Retinal pigment epithelial cell (primary cell): ENCODE measurements around the gene C14orf93.
"Not testable (repeated sequence)": the region's sequence is repeated elsewhere in the genome, so short reads cannot be mapped to it uniquely, and the experiment has no call there.

Experiments
- DNase-seq: peaks from one replicate; pipeline ENCODE4 v3.0.0-alpha.2; 2010; ENCODE audit warnings: low read depth
- H3K4me3 ChIP-seq: 2 replicates; pipeline ENCODE4 v1.5.1; 2011; ENCODE audit warnings: mild to moderate bottlenecking, low read length, control low read depth, moderate library complexity
- TF ChIP-seq, protein P1 (sequence below): conservative IDR thresholded peaks from 2 replicates; pipeline ENCODE4 v1.5.1; 2011; ENCODE audit warnings: low read depth, low read length, control low read depth, inconsistent platforms

C14orf93 gene

DNA sequence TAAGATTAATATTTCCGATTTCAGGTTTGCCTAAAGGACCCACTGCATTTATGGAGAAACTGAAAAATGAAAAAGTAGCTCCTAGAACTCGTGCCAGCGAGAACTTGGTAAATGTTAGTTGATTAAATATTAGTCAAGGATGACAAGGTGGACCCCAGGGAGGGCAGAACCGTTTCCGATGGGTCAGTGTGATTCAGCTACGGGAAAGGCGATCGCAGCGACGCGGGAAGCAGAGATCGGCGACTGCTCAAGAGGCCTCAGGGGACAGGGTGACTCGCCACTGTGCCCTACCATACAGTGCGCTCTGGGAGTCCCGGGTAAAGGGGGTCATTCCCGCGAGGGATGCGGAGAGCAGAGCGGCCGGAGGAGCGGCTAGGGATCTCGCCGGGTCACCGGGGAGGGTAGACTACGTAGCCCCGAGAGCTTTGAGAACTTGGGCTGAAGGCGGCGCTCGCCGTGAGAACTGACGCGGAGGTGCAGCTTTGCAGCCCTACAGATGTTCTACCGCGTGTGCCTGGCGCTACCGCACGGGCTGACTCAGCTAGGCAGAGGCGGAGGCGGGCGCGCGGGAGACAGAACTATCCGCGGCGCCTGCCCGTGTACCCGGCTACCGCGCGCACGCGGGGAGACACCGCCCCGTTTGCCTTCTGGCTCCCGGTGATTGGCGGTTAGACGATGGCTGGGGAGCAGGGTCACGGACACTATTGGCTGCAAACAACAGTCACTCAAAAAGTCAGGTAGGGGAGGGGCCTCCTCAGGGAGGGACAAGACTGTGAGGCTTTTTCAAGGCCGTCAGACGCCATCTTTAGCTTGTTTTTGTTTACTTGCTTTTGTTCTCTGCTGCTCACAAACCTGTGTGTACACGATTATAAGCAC is 3.2 kb downstream of the C14orf93 start:
- TF ChIP-seq, protein P1, sequence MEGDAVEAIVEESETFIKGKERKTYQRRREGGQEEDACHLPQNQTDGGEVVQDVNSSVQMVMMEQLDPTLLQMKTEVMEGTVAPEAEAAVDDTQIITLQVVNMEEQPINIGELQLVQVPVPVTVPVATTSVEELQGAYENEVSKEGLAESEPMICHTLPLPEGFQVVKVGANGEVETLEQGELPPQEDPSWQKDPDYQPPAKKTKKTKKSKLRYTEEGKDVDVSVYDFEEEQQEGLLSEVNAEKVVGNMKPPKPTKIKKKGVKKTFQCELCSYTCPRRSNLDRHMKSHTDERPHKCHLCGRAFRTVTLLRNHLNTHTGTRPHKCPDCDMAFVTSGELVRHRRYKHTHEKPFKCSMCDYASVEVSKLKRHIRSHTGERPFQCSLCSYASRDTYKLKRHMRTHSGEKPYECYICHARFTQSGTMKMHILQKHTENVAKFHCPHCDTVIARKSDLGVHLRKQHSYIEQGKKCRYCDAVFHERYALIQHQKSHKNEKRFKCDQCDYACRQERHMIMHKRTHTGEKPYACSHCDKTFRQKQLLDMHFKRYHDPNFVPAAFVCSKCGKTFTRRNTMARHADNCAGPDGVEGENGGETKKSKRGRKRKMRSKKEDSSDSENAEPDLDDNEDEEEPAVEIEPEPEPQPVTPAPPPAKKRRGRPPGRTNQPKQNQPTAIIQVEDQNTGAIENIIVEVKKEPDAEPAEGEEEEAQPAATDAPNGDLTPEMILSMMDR: no peak
- DNase-seq: peak; percentile 89
- H3K4me3 ChIP-seq: peak overlapping the region; percentile 78

DNA sequence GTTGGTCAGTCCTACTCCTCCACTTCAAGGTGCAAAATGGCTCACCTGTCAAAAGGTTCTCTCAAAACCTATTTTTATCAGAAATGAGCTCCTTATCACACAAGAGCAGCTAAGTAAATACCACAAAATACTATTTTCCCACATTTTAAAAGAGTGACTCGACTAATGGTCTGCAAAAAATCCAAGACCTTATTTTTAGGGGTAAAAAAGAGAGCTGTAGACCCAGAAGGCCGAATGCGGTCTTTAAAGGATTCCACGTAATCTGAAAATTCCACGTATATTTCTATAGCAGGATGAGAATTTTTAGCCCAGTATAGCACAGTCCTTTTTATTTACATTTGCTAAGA is 3.8 kb downstream of the C14orf93 start:
- peak overlapping the region; percentile 78 for H3K4me3 ChIP-seq
- TF ChIP-seq, protein P1: no peak
- DNase-seq: no peak

DNA sequence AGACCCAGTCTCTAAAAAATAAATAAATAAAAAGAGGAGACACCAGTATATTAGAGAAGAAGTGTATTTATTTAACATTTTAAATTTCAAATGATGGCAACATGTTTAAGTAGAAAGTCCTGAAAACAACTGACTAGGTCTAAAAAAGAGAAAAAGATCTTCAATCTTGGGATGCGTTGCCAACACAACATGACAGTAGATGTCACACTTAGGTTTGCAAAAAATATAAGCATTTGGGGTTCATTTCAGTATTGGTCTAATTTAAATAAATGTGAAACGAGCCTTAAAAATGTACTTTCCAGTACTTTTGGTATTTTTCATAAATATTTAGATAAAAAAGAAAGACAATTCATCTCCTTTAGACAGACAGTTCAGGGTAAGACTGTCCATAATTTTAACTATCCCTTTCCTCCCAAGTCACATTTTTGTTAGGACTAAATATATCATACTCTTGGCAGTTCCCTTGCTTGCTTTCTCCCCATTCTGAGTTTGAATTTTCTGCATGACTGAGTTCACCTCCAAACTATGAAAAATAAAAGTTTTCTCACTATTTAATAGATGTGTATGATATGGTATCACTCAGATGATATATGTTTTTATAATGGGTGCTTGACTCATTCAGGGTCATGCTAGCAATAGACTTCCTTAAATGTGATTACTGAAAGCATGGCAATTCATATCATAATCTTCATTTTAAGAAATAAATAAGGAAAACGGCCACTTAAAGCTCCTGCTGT is 4.3 kb downstream of the C14orf93 start:
- DNase-seq: no peak
- H3K4me3 ChIP-seq: no peak overlapping the region

DNA sequence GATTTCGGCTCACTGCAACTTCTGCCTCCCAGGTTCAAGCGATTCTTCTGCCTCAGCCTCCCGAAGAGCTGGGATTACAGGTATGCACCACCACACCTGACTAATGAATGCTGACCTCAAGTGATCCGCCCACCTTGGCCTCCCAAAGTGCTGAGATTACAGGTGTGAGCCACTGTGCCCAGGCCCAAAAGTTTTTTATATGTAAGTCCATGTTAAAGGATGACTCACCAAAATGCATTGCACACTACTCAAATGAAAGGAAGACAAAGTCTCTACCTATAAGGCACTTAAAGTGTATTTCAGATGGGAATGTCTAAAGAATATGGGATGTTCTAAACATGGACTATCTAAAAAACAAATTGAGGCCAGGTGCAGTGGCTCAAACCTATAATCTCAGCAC is 5.7 kb downstream of the C14orf93 start:
- H3K4me3 ChIP-seq, DNase-seq: not testable (repeated sequence)

More for the DNA sequence above, 4.3 kb downstream of the C14orf93 start:
- TF ChIP-seq, protein P1: no peak

DNA sequence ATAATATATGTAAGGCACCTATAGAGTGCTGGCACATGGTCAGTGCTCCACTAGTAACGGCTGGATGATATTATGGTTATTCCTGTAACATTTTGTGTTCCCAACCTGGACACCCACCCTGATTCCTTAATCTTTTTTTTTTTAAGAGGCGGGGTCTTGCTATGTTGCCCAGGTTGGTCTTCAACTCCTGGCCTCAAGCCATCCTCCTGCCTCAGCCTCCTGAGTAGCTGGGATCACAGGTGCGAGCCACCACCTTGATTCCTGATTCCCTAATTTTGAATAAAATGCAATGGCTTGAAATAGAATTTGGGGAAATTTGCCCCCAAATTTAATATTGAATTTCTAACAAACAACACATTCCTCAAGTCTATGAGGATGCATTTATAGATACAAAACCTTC is 7.4 kb downstream of the C14orf93 start:
- TF ChIP-seq, protein P1: no peak
- no peak overlapping the region for H3K4me3 ChIP-seq
- no peak for DNase-seq

DNA sequence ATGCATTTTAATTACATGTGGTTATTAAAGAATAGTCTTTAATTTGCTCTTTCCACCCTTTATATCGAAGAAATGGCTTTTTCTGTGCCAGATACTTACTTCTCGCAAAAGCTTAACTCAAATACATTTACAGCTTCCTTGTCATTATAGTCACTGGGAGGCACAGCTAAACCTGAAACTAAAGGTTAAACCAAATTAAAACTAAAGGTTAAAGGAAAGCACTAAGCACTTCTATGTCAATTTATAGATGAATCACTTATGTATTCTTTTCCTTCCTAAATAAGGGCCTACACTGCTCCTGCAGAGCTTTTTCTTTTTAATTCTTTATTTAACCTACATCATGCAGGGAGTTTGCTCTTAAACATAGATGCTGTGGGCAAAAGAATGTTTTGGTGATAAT is 9.1 kb downstream of the C14orf93 start:
- TF ChIP-seq, protein P1: no peak
- no peak for DNase-seq
- H3K4me3 ChIP-seq: no peak overlapping the region

DNA sequence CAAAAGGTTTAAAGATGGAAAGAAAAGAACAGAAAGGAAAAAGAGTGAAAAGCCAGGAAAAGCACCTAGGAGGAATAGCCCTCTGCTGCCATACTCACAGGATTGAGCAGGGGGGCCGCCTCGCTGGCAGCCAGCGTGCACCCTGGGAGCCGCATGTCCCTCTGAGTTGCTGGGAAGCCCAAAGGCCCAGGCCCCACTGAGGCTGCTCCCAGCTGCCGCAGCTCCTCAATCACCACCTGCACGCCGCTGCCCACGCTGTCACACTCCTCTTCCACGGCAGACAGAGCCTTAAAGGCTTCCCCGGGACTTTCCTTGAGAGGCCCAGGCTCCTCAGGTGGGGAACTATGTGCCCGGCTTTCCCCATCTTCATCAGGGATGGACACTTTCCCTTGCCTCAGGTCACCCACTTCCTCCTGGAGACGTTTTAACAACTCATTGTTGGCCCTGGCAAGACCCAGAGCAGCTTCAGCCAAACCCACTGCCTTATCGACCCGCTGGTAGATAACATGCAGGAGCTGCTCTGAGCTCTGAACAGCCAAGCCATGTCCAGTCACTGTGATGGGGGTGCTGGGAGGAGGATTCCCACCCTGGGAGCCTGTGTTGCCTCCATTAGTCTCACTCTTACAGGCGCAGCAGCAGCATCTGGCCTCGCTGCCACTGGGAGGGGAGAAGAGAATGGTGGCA is 11.5 kb downstream of the C14orf93 start:
- no peak for DNase-seq
- H3K4me3 ChIP-seq: no peak overlapping the region
- TF ChIP-seq, protein P1: no peak
